Activated gamma-delta T cell treated with Interleukin-2 at 50 U/mL for 16 hours (primary cell): ENCODE data around the gene KNOP1.
"Not testable (repeated sequence)": the region's sequence is repeated elsewhere in the genome, so short reads cannot be mapped to it uniquely, and the experiment has no call there.

Experiments
- DNase-seq: peaks from one replicate; pipeline ENCODE4 v3.0.0-alpha.2; 2020

Gene KNOP1

GRCh38 chr16:19737306-19738038, 19.4 kb upstream of the KNOP1 start:
- no peak for DNase-seq

- DNase-seq, result no peak
Measured at GRCh38 chr16:19735074-19735867, 17.2 kb upstream of the KNOP1 start.

- DNase-seq, result no peak
Measured at GRCh38 chr16:19733551-19733950, 15.5 kb upstream of the KNOP1 start.

- no peak for DNase-seq
Measured at GRCh38 chr16:19728636-19728965, 10.6 kb upstream of the KNOP1 start.

- no peak for DNase-seq
Measured at GRCh38 chr16:19722981-19723380, 5.0 kb upstream of the KNOP1 start.

GRCh38 chr16:19722269-19722952, 4.4 kb upstream of the KNOP1 start:
- DNase-seq, result no peak

GRCh38 chr16:19718624-19718965, 568 bp upstream of the KNOP1 start:
- DNase-seq, result no peak

- DNase-seq, result no peak
Measured at GRCh38 chr16:19717314-19717713, 713 bp downstream of the KNOP1 start.

- not testable (repeated sequence) for DNase-seq
Measured at GRCh38 chr16:19716728-19717127, 1.3 kb downstream of the KNOP1 start.

- no peak for DNase-seq
Measured at GRCh38 chr16:19716183-19716582, 1.8 kb downstream of the KNOP1 start.

- DNase-seq, result no peak
Measured at GRCh38 chr16:19715566-19715965, 2.5 kb downstream of the KNOP1 start.

- no peak for DNase-seq
Measured at GRCh38 chr16:19713697-19714096, 4.3 kb downstream of the KNOP1 start.

GRCh38 chr16:19712418-19713058, 5.5 kb downstream of the KNOP1 start:
- no peak for DNase-seq

- DNase-seq, result no peak
Measured at GRCh38 chr16:19711643-19712042, 6.4 kb downstream of the KNOP1 start.

- no peak for DNase-seq
Measured at GRCh38 chr16:19710991-19711545, 7.0 kb downstream of the KNOP1 start.

- DNase-seq, result no peak
Measured at GRCh38 chr16:19710191-19710908, 7.7 kb downstream of the KNOP1 start.

- no peak for DNase-seq
Measured at GRCh38 chr16:19709381-19710136, 8.5 kb downstream of the KNOP1 start.

GRCh38 chr16:19708296-19709205, 9.5 kb downstream of the KNOP1 start:
- DNase-seq, result no peak

- DNase-seq, result no peak
Measured at GRCh38 chr16:19707569-19708295, 10.3 kb downstream of the KNOP1 start.

GRCh38 chr16:19706846-19707245, 11.2 kb downstream of the KNOP1 start:
- no peak for DNase-seq
